ENCODE data around the gene ENAH.
A peak's percentile ranks its signal among the peaks of the same experiment; 100 is the strongest.
"Not testable (repeated sequence)": the region's sequence is repeated elsewhere in the genome, so short reads cannot be mapped to it uniquely, and the experiment has no call there.

The ENAH gene

GRCh38 chr1:225527575-225527974 is 125.3 kb downstream of the ENAH start:
- DNase-seq (ENCODE audit: low read depth, low spot score): no peak

- DNase-seq (ENCODE audit: low read depth, low spot score): peak; percentile 72
These were observed 126.0 kb downstream of the ENAH start for GRCh38 chr1:225526878-225527277.

- DNase-seq (ENCODE audit: low read depth, low spot score): no peak
These were observed 127.5 kb downstream of the ENAH start for GRCh38 chr1:225525377-225525776.

GRCh38 chr1:225524570-225524969 is 128.4 kb downstream of the ENAH start:
- no peak for DNase-seq (ENCODE audit: low read depth, low spot score)

GRCh38 chr1:225523263-225523950 is 129.5 kb downstream of the ENAH start:
- no peak for DNase-seq (ENCODE audit: low read depth, low spot score)

- no peak for DNase-seq (ENCODE audit: low read depth, low spot score)
These were observed 130.2 kb downstream of the ENAH start for GRCh38 chr1:225522588-225523262.

GRCh38 chr1:225520587-225521227 is 132.2 kb downstream of the ENAH start:
- no peak for DNase-seq (ENCODE audit: low read depth, low spot score)

GRCh38 chr1:225519166-225519863 is 133.6 kb downstream of the ENAH start:
- no peak for DNase-seq (ENCODE audit: low read depth, low spot score)

GRCh38 chr1:225517697-225518096 is 135.2 kb downstream of the ENAH start:
- peak; percentile 16 for DNase-seq (ENCODE audit: low read depth, low spot score)

GRCh38 chr1:225517221-225517620 is 135.7 kb downstream of the ENAH start:
- DNase-seq (ENCODE audit: low read depth, low spot score): no peak

- DNase-seq (ENCODE audit: low read depth, low spot score): no peak
These were observed 138.2 kb downstream of the ENAH start for GRCh38 chr1:225514671-225515081.

GRCh38 chr1:225513576-225513975 is 139.3 kb downstream of the ENAH start:
- DNase-seq (ENCODE audit: low read depth, low spot score): not testable (repeated sequence)

- no peak for DNase-seq (ENCODE audit: low read depth, low spot score)
These were observed 141.0 kb downstream of the ENAH start for GRCh38 chr1:225511828-225512381.

- not testable (repeated sequence) for DNase-seq (ENCODE audit: low read depth, low spot score)
These were observed 142.2 kb downstream of the ENAH start for GRCh38 chr1:225510740-225511139.

GRCh38 chr1:225509770-225510169 is 143.2 kb downstream of the ENAH start:
- DNase-seq (ENCODE audit: low read depth, low spot score): no peak

- no peak for DNase-seq (ENCODE audit: low read depth, low spot score)
These were observed 143.6 kb downstream of the ENAH start for GRCh38 chr1:225509376-225509707.

- DNase-seq (ENCODE audit: low read depth, low spot score): peak; percentile 96
These were observed 144.2 kb downstream of the ENAH start for GRCh38 chr1:225508538-225509375.

GRCh38 chr1:225506727-225507126 is 146.2 kb downstream of the ENAH start:
- DNase-seq (ENCODE audit: low read depth, low spot score): no peak

- DNase-seq (ENCODE audit: low read depth, low spot score): no peak
These were observed 148.1 kb downstream of the ENAH start for GRCh38 chr1:225504776-225505175.

- DNase-seq (ENCODE audit: low read depth, low spot score): no peak
These were observed 152.2 kb downstream of the ENAH start for GRCh38 chr1:225500624-225501192.
